Right renal pelvis (tissue), 4 donors: ENCODE results near the gene KRTAP5-11. TPM values are rescaled to one million over a fixed set of nuclear protein-coding genes. Genes with fewer than 3 reads are reported as not detected.
"Not testable (repeated sequence)": the region's sequence is repeated elsewhere in the genome, so short reads cannot be mapped to it uniquely, and the experiment has no call there.

Experiments used
- DNase-seq, 4 donors: peaks; one replicate each; pipeline ENCODE4 v3.0.0-alpha.2; 2013; ENCODE audit warnings: low read depth in 4 of 4, low spot score in 3 of 4, missing footprints in 1 of 4
- polyA plus RNA-seq, 4 donors: library from polyadenylated mRNA; unstranded; fragments of 120-200 nt; gene quantifications; one replicate each; pipeline ENCODE4 v1.2.1, GENCODE V29; 2013; ENCODE audit not compliant: insufficient read length in 4 of 4

KRTAP5-11 gene
- polyA plus RNA-seq, 4 donors, result 0.21 TPM; not detected in 3

GRCh38 chr11:71558996-71559395 lies 23.7 kb downstream of the KRTAP5-11 start:
- DNase-seq, result no peak

- DNase-seq, result no peak
Observed at GRCh38 chr11:71557257-71557656, 25.4 kb downstream of the KRTAP5-11 start.

- no peak for DNase-seq
Observed at GRCh38 chr11:71556018-71556417, 26.7 kb downstream of the KRTAP5-11 start.

- no peak for DNase-seq
Observed at GRCh38 chr11:71555508-71555907, 27.2 kb downstream of the KRTAP5-11 start.

GRCh38 chr11:71554996-71555395 lies 27.7 kb downstream of the KRTAP5-11 start:
- no peak for DNase-seq

- no peak for DNase-seq
Observed at GRCh38 chr11:71551711-71552110, 31.0 kb downstream of the KRTAP5-11 start.

- no peak for DNase-seq
Observed at GRCh38 chr11:71548716-71549151, 33.9 kb downstream of the KRTAP5-11 start.

GRCh38 chr11:71548120-71548519 lies 34.6 kb downstream of the KRTAP5-11 start, which contains the start of gene KRTAP5-9:
TSS of gene KRTAP5-9 (plus strand) at chr11:71548420. CDS start at chr11:71548658, 238 bp downstream.
- DNase-seq, result no peak

- no peak for DNase-seq
Observed at GRCh38 chr11:71545405-71545966, 37.2 kb downstream of the KRTAP5-11 start.

GRCh38 chr11:71544525-71545214 lies 38.0 kb downstream of the KRTAP5-11 start:
- no peak for DNase-seq

- no peak for DNase-seq
Observed at GRCh38 chr11:71543866-71544265, 38.8 kb downstream of the KRTAP5-11 start.

- no peak for DNase-seq
Observed at GRCh38 chr11:71542879-71543777, 39.5 kb downstream of the KRTAP5-11 start.

GRCh38 chr11:71542382-71542781 lies 40.3 kb downstream of the KRTAP5-11 start:
- no peak for DNase-seq

GRCh38 chr11:71540521-71541304 lies 42.0 kb downstream of the KRTAP5-11 start:
- DNase-seq, result not testable (repeated sequence)

GRCh38 chr11:71539971-71540370 lies 42.7 kb downstream of the KRTAP5-11 start:
- DNase-seq, result not testable (repeated sequence)

- DNase-seq, result no peak
Observed at GRCh38 chr11:71539017-71539416, 43.7 kb downstream of the KRTAP5-11 start.

- DNase-seq, result no peak
Observed at GRCh38 chr11:71538666-71538990, 44.0 kb downstream of the KRTAP5-11 start.

- DNase-seq, result not testable (repeated sequence)
Observed at GRCh38 chr11:71537977-71538665, 44.6 kb downstream of the KRTAP5-11 start, which contains the start of gene KRTAP5-8. TSS of gene KRTAP5-8 (plus strand) at chr11:71538025. CDS start at chr11:71538056, 31 bp downstream.

- no peak for DNase-seq
Observed at GRCh38 chr11:71537537-71537936, 45.1 kb downstream of the KRTAP5-11 start.

- no peak for DNase-seq
Observed at GRCh38 chr11:71535825-71536224, 46.9 kb downstream of the KRTAP5-11 start.
